NCI-H2107 treated with DMSO at 0.1 percent for 48 hours (cell line): ENCODE measurements around the gene LETM1.

ENCODE experiments used
- DNase-seq: peaks from one replicate; lab custom pipeline; 2025; ENCODE audit not compliant: unreplicated experiment; lab: John Stamatoyannopoulos, UW

LETM1 gene

DNA sequence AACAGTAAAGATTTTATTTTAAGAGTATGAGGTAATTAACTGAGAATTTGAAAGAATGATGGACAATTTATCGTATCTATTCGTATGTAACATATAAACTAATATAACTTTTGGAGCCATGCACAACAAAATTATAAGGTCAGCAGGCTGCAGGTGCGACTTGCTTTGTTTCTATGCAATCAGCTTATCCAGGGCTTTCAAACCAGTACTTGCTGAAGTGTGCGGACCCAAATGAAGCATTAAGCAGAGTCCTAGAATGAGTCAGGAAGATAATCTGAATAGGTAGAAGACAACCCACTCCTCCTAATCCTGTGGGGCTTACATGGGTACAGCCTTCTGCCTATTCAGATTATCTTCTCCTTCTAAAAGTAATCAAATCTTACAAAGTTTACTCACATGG lies 17.3 kb upstream of the LETM1 start:
- DNase-seq, result no peak

DNA sequence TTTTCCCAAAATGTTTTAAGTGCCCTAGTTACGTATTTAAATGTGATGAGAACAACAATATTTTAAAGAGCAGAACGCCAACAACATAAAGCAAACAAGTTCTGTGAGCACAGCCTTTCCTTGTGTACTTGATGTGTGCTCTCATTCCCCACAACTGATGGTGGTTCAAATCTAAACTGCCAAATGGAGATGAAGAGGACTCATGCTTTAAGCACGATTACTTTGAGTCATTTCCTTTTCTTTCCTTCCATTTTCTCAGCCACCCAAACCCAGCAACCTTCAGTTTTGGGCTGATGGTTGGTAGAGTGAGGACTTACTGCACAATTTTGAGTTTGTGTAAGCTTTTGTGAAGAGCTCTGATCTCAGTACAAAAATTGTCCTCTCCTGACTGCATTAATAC lies 16.9 kb upstream of the LETM1 start:
- DNase-seq, result no peak

DNA sequence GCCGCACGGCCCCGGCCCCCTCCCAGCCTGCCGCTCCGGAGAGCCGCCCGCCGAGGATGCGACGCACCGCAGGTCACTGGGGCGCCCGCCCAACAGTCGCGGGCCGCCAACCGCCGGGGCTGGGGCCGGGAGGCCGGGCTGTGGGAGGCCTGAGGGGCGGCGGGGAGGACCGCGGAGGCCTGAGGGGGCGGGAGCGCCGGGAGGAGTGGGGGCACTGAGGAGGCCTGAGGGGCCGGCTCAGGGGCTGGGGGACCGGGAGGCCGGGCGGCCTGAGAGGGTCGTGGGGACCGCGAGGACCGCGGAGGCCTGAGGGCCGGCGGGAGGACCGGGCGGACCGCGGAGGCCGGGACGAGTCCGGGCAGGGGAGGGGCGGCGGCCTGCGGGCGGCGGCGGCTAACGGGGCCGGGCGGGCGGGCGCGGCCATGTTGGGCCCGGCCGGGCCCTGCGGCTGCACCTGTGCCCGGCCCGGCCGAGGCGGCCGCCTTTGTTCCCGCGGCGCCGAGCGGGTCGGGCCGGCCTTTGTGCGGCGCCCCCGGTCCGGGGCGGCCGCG lies 15.6 kb upstream of the LETM1 start:
- no peak for DNase-seq

- DNase-seq, result peak; percentile 25
Observed at GRCh38 chr4:1870578-1871443, 14.9 kb upstream of the LETM1 start, which contains the start of gene NSD2. NSD2 (plus strand) TSS chr4:1871393; CDS start chr4:1900655, 29,262 bp downstream.

GRCh38 chr4:1870328-1870577 lies 14.3 kb upstream of the LETM1 start:
- peak; percentile 60 for DNase-seq

- no peak for DNase-seq
Observed at GRCh38 chr4:1869530-1870327, 13.8 kb upstream of the LETM1 start.

DNA sequence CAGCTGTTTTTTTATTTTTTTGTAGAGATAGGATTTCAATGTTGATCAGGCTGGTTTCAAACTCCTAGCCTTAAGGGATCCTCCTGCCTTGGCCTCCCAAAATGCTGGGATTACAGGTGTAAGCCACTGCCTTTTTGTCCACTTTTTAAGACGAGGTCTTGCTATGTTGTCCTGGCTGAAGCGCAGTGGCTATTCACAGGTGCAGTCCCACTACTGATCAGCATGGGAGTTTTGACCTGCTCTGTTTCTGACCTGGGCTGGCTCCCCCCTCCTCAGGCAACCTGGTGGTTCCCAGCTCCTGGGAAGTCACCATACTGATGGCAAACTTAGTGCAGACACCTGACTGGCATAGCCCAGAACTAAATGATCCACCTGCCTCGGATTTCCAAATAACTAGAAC lies 13.0 kb upstream of the LETM1 start:
- no peak for DNase-seq

- no peak for DNase-seq
Observed at GRCh38 chr4:1868293-1868692, 12.3 kb upstream of the LETM1 start.

GRCh38 chr4:1866189-1866661 lies 10.3 kb upstream of the LETM1 start:
- peak; percentile 56 for DNase-seq

DNA sequence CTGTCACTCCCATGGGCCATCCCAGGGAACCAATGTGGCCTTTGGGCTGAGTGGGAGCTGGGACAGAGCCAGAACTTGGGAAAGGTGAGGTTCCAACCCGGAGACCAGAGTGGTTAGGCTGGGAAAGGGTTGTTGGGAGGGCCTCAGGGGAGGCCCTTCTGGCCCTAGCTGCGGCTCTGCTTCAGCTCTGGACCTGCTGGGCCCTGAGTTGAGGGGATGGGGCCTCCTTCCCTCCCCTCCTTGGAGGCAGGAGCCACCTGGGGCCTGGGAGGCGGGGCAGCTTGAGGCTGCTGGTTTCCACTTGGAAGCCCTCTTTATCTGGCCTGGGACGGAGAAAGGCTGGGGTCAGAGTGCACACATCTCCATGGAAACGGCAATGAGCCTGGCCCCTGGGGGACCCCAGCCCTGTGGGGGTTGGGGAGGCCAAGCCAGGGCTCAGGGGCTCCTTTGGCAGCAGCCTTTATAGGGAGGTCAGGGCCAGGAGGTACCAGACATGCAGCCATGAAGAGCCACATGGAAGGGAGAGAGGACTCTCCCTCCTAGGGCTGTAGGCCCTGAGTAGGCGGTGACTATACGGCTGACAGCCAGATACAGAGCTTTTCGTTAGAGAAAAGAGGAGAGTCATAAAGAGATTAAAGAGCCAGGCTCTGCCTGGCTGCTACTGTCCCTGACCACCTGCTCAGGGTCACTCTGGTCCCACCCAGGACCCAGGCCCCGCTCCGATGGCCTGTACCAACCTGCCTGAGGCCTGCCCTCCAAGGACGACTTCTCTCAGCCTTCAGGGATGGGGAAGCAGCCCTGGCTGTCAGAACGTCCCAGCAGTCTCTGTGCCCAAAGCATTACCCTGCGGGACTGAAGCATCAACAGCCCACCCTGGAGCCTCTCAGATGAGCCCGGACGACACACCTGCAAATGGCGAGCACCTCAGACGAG lies 8.4 kb upstream of the LETM1 start:
- DNase-seq, result no peak

- no peak for DNase-seq
Observed at GRCh38 chr4:1863297-1864033, 7.5 kb upstream of the LETM1 start.

DNA sequence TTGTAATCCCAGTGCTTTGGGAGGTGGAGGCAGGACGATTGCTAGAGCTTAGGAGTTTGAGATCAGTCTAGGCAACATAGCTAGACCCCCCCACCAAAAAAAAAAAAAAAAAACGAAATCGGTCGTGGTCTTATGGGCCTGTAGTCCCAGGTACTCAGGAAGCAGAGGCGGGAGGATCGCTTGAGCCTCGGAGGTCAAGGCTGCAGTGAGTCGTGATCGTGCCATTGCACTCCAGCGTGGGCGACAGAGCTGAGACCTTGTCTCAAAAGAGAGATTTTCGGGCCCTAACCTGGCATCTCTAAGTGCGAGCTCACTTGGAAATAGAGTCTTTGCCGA lies 7.0 kb upstream of the LETM1 start:
- no peak for DNase-seq

DNA sequence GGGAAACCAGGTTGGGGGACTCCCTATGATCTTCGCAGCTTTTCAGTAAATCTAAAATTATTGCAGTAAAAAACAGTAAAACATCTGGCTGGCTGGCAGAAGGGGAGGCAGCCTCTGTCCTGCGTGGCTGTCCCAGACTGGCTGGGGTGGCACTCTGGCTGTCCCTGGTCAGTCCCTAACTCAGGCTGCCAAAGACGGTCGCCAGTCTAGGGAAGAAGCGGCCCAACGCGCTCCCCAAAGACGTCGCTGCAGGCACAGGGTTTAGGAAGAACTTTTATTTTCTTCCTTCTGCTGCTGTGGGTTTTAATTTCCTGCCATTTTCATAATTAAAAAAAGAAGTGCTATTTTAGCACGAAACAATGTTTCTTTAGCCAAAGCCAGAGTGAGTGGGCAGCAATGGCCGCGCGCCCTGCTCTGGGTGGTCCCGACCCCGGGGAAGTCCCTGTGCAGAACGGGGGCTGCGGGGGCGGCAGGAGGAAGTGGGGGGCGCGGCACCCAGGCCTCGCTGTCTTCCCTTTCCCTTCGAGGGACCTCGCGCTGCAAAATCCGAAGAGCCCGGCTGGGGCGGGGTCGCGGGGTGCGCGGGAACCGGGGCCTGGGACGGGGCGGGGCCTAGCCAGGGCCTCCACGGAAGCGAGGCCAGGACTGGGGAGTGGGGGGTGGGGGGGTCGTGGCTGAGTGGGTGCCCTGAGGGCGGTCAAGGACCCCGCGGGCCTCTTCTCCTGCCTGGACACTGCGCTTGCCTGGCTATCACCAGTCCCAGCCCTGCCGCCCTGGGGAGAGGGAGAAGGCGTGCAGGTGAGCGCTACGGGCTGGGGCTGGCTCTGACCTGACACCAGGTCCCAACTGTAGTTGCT lies 6.3 kb upstream of the LETM1 start:
- no peak for DNase-seq

GRCh38 chr4:1859389-1859753 lies 3.4 kb upstream of the LETM1 start:
- no peak for DNase-seq

DNA sequence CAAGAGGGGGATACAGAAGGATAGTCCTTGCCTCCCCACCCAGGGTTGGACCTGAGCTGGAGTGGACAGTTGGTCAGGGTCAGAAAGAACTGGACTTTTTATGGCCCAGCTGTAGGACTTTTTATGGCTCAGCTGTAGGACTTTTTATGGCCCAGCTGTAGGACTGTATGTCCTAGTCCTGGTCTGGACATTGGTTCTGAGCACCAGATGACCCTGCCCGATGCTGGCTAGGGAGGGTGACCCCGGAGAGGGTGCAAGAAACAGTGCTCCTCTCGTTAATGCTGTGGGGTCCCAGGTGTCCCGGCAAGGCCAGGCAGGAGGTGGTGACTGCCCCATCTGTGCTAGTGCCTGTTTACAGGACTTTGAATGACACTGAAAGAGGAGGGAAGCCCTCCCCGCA lies 2.0 kb upstream of the LETM1 start:
- DNase-seq, result no peak

DNA sequence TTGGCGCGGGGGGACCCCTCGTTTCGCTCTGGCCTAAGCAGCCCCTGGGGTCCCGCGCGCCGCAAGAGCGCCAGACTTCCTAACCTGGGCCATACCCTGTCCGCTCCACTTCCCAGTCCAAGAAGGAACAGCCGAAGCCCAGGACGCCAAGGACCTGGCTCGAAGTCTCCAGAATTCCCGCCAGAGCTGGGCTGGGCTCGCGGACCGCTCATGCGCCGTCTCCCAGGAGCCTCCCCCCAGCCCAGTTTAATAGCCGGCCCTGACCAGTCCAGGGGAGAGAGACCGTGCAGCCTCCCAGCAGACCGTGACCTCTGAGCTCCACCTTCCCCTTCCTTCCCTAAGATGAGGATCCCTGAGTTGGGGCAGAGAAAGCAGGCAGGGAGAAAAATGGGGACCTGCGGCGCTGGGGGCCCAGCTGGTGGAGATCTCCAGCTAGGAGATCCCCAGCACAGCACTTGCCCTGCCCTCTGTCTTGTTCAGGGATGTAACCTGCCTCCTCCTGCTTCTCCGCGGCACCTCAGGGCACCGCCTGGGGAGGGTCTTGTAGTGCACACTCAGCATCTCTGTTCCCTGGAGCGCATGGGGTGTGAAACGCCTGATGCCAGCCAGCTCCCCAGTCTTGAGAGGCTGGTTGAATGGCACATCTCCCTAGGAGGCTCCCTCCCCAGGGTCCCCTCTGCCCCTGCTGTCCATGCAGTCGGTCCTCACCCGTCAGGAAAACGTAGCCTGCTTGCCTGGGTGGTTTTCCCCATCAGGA lies 1.2 kb upstream of the LETM1 start:
- no peak for DNase-seq

DNA sequence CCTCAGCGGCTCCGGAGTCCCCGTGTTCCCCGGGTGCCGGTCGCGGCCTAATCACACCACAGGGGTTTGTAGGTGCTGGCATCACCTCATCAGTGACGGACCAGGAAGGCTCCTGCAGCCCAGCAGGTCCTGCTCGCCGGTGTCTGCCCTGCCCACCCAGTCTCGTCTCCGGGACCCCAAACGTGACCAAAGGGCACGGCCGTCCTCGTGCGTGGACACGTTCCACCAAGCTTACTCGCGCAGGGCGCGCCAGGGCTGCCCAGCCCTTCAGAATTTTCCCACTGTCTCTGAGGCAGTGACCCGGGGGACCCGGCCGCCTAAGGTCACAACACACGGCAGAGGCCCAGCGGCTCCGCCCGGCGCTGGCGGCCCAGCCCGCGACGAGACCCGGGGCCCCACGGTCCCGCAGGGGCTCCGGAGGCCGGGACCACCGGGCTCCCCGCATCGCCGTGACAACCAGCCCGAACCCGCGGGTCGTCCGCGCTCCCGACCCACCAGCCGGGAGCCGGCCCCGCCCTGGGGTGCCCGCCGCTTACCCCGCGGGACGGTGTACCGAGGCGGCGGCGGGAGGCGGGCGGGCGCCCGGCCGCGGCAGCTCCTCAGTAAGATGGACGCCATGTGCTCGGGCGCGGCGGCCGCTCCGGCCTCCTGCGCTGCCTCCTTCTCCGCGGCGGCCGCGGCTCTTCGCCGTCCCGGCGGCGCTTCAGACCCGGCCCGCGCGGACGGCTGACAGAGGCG lies 454 bp downstream of the LETM1 start:
- no peak for DNase-seq

GRCh38 chr4:1854752-1855151 lies 1.2 kb downstream of the LETM1 start:
- no peak for DNase-seq
